Neural cell (in vitro differentiated cells): Measurements from ENCODE around the gene ATAD1. TPM values are rescaled to one million over a fixed set of nuclear protein-coding genes. Genes with fewer than 3 reads are reported as not detected.

ENCODE experiments used
- H2AFZ ChIP-seq: fragments of 200-600, 300-800 bp; sonication (generic), shearing (Covaris generic); 2 replicates; pipeline ENCODE4 v1.6.0; 2014; ENCODE audit warnings: low read depth, mild to moderate bottlenecking, antibody characterized with exemption, low read length, moderate library complexity
- H3F3A ChIP-seq: fragments of 200-600 bp; shearing (Covaris generic); 2 replicates; pipeline ENCODE4 v1.6.1; 2016; ENCODE audit warnings: mild to moderate bottlenecking, moderate library complexity, mixed read lengths, antibody characterized with exemption, low read length; ENCODE audit not compliant: insufficient read depth, poor library complexity, severe bottlenecking
- H3K27ac ChIP-seq: fragments of 200-600, 300-800 bp; sonication (generic), shearing (Covaris generic); 2 replicates; pipeline ENCODE4 v1.5.1; 2014; ENCODE audit warnings: mild to moderate bottlenecking, low read length, moderate library complexity
- H3K27me3 ChIP-seq: fragments of 300-800, 200-600 bp; sonication (generic), shearing (Covaris generic); 2 replicates; pipeline ENCODE4 v1.6.0; 2014; ENCODE audit warnings: mild to moderate bottlenecking, low read depth, low read length, moderate library complexity; ENCODE audit not compliant: insufficient read depth
- H3K36me3 ChIP-seq: fragments of 300-800, 200-600 bp; sonication (generic), shearing (Covaris generic); 2 replicates; pipeline ENCODE4 v1.5.1; 2014; ENCODE audit warnings: mild to moderate bottlenecking, antibody characterized with exemption, low read length, moderate library complexity; ENCODE audit not compliant: insufficient read depth
- H3K4me2 ChIP-seq: fragments of 300-800, 200-600 bp; sonication (generic), shearing (Covaris generic); 2 replicates; pipeline ENCODE4 v1.6.0; 2014; ENCODE audit warnings: mild to moderate bottlenecking, low read length
- H3K4me3 ChIP-seq: fragments of 300-800, 200-600 bp; sonication (generic), shearing (Covaris generic); 2 replicates; pipeline ENCODE4 v1.5.1; 2014; ENCODE audit warnings: mild to moderate bottlenecking, low read length, moderate library complexity
- H3K79me2 ChIP-seq: fragments of 200-600 bp; shearing (Covaris generic); replicated peaks from 2 replicates; pipeline ENCODE4 v1.6.0; 2014; ENCODE audit warnings: mild to moderate bottlenecking, low read length, moderate library complexity; ENCODE audit not compliant: insufficient read depth
- H3K9ac ChIP-seq: fragments of 300-800, 200-600 bp; sonication (generic), shearing (Covaris generic); 2 replicates; pipeline ENCODE4 v1.6.1; 2016; ENCODE audit warnings: mild to moderate bottlenecking, low read length, mixed read lengths
- H3K9me2 ChIP-seq: fragments of 200-600 bp; shearing (Covaris generic); 2 replicates; pipeline ENCODE4 v1.6.1; 2016; ENCODE audit warnings: mild to moderate bottlenecking, low read length, mixed read lengths; ENCODE audit not compliant: insufficient read depth
- H3K9me3 ChIP-seq: fragments of 200-600, 300-800 bp; sonication (generic), shearing (Covaris generic); 2 replicates; pipeline ENCODE4 v1.6.1; 2016; ENCODE audit warnings: mild to moderate bottlenecking, mixed run types, low read length, moderate library complexity, mixed read lengths
- H4K20me1 ChIP-seq: fragments of 200-600 bp; shearing (Covaris generic); 2 replicates; pipeline ENCODE4 v1.6.1; 2016; ENCODE audit warnings: mild to moderate bottlenecking, mixed run types; ENCODE audit not compliant: insufficient read depth
- EP300 ChIP-seq: fragments of 450-650 bp; conservative IDR thresholded peaks from 2 replicates; pipeline ENCODE4 v1.6.1; 2014; ENCODE audit warnings: antibody characterized with exemption, mild to moderate bottlenecking, moderate library complexity; ENCODE audit not compliant: poor library complexity, severe bottlenecking
- EZH2 ChIP-seq: fragments of 200-600, 300-800 bp; shearing (Covaris generic), sonication (generic); IDR thresholded peaks from 2 replicates; pipeline ENCODE4 v1.6.1; 2014; ENCODE audit warnings: antibody characterized with exemption, low read length, borderline replicate concordance, mild to moderate bottlenecking; ENCODE audit not compliant: insufficient read depth, poor library complexity, severe bottlenecking
- MXI1 ChIP-seq: fragments of 450-650 bp; conservative IDR thresholded peaks from 2 replicates; pipeline ENCODE4 v1.6.1; 2014; ENCODE audit warnings: antibody characterized with exemption, mild to moderate bottlenecking; ENCODE audit not compliant: poor library complexity, severe bottlenecking
- POLR2AphosphoS5 ChIP-seq: IDR thresholded peaks from 2 replicates; pipeline ENCODE4 v1.6.1; 2012
- RAD21 ChIP-seq: fragments of 450-650 bp; conservative IDR thresholded peaks from 2 replicates; pipeline ENCODE4 v1.6.1; 2014; ENCODE audit warnings: antibody characterized with exemption, mild to moderate bottlenecking, moderate library complexity
- SMC3 ChIP-seq: fragments of 450-650 bp; conservative IDR thresholded peaks from 2 replicates; pipeline ENCODE4 v1.6.1; 2014; ENCODE audit warnings: antibody characterized with exemption, mild to moderate bottlenecking, moderate library complexity; ENCODE audit not compliant: poor library complexity
- TAF1 ChIP-seq: IDR thresholded peaks from 2 replicates; pipeline ENCODE4 v1.6.1; 2012; ENCODE audit warnings: low read depth
- polyA plus RNA-seq: library from polyadenylated mRNA; depleted of rRNA; stranded (reverse); fragments of >200 nt; gene quantifications from 2 replicates; pipeline ENCODE4 v1.2.3, GENCODE V29; 2014
- TF ChIP-seq, protein P1 (sequence below): IDR thresholded peaks from 2 replicates; pipeline ENCODE4 v1.6.1; 2012; ENCODE audit warnings: borderline replicate concordance
- TF ChIP-seq, protein P2 (sequence below): fragments of 450-650 bp; IDR thresholded peaks from 2 replicates; pipeline ENCODE4 v1.5.1; 2014; ENCODE audit warnings: antibody characterized with exemption, mild to moderate bottlenecking, moderate library complexity; ENCODE audit not compliant: poor library complexity, severe bottlenecking

Gene ATAD1
- polyA plus RNA-seq, 1 donor from 2014 or later = 165 TPM

DNA sequence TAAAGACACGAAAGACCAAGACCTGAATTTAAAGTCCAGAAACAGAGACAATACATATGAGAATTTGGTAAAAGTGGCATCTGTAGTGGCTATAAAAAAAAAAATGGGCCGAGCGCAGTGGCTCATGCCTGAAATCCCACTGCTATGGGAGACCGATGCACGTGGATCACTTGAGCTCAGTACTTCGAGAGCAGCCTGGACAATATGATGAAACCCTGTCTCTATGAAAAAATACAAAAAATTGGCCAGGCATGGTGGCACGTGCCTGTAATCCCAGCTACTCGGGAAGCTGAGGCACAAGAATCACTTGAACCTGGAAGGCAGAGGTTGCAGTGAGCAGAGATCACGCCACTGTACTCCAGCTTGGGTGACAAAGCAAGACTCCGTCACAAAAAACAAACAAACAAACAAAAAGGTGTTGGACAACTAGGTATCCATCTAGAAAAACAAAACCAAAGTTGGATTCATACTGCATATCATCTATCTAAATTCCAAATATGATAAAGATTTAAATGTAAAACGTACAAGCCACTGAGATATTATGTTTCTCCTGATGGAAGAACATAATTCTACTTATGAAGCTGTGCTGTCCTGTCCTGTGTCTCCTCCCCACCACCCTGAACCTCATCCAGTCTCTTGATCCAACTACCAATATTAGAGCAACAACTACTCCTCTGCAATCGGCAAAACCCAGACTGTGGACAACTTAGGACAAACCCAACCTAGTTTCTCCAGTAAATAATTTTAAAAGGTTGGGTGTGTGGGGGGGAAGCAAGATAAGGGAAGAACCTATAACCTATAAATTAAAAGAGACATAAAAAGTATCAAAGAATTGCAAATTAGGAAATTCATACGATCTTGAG, 53.7 kb downstream of the ATAD1 start:
- TF ChIP-seq, protein P1, sequence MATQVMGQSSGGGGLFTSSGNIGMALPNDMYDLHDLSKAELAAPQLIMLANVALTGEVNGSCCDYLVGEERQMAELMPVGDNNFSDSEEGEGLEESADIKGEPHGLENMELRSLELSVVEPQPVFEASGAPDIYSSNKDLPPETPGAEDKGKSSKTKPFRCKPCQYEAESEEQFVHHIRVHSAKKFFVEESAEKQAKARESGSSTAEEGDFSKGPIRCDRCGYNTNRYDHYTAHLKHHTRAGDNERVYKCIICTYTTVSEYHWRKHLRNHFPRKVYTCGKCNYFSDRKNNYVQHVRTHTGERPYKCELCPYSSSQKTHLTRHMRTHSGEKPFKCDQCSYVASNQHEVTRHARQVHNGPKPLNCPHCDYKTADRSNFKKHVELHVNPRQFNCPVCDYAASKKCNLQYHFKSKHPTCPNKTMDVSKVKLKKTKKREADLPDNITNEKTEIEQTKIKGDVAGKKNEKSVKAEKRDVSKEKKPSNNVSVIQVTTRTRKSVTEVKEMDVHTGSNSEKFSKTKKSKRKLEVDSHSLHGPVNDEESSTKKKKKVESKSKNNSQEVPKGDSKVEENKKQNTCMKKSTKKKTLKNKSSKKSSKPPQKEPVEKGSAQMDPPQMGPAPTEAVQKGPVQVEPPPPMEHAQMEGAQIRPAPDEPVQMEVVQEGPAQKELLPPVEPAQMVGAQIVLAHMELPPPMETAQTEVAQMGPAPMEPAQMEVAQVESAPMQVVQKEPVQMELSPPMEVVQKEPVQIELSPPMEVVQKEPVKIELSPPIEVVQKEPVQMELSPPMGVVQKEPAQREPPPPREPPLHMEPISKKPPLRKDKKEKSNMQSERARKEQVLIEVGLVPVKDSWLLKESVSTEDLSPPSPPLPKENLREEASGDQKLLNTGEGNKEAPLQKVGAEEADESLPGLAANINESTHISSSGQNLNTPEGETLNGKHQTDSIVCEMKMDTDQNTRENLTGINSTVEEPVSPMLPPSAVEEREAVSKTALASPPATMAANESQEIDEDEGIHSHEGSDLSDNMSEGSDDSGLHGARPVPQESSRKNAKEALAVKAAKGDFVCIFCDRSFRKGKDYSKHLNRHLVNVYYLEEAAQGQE = no peak
- TF ChIP-seq EZH2 = no peak
- TF ChIP-seq RAD21 = no peak
- no peak for TF ChIP-seq TAF1
- no peak for TF ChIP-seq SMC3
- no peak for TF ChIP-seq POLR2AphosphoS5
- TF ChIP-seq EP300 = no peak
- no peak for TF ChIP-seq MXI1
- TF ChIP-seq, protein P2, sequence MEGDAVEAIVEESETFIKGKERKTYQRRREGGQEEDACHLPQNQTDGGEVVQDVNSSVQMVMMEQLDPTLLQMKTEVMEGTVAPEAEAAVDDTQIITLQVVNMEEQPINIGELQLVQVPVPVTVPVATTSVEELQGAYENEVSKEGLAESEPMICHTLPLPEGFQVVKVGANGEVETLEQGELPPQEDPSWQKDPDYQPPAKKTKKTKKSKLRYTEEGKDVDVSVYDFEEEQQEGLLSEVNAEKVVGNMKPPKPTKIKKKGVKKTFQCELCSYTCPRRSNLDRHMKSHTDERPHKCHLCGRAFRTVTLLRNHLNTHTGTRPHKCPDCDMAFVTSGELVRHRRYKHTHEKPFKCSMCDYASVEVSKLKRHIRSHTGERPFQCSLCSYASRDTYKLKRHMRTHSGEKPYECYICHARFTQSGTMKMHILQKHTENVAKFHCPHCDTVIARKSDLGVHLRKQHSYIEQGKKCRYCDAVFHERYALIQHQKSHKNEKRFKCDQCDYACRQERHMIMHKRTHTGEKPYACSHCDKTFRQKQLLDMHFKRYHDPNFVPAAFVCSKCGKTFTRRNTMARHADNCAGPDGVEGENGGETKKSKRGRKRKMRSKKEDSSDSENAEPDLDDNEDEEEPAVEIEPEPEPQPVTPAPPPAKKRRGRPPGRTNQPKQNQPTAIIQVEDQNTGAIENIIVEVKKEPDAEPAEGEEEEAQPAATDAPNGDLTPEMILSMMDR = no peak
- no peaks in the 10 kb centered on the region for H3K9me2 ChIP-seq
- no peak overlapping the region for H2AFZ ChIP-seq
- H3K27ac ChIP-seq = no peak overlapping the region
- no peaks in the 10 kb centered on the region for H4K20me1 ChIP-seq
- H3F3A ChIP-seq = no peaks in the 10 kb centered on the region
- H3K9ac ChIP-seq = no peak overlapping the region
- H3K9me3 ChIP-seq = no peaks in the 10 kb centered on the region
- H3K79me2 ChIP-seq = no peaks in the 10 kb centered on the region
- no peak overlapping the region for H3K4me3 ChIP-seq
- H3K36me3 ChIP-seq = peaks cover 12% of the 10 kb centered on the region
- no peak overlapping the region for H3K4me2 ChIP-seq
- no peaks in the 10 kb centered on the region for H3K27me3 ChIP-seq

DNA sequence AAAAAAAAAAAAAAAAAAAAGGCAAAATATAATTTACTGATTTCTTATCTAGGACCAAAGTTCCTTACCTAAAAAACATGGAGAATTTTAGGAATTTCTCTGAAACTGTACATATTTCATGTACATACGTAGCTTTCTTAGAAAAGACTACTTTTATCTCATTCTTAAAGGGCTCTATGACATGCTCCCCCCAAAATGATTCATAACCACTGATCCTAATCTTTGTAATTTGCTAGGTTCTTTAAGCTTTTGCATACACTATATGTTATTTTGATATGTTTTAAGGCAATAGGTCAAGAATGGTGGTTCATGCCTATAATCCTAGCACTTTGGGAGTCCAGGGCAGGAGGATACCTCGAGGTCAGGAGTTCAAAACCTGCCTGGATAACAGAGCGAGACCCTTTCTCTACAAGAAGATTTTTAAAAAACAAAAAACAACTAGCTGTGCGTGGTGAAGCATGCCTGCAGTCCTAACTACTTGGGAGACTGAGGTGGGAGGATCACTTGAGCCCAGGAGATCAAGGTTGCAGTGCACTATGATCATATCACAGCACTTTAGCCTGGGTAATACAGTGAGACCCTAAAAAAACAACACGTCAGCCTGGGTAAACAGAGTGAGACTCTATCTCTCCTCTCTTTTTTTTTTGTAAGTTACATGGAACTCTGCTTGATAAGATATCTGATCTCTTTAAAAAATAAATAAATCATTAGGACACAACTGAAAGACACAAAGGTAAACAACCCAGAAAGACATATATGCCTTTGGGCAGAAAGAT, 54.8 kb downstream of the ATAD1 start:
- no peaks in the 10 kb centered on the region for H3K9me3 ChIP-seq
- no peak overlapping the region for H3K4me3 ChIP-seq
- no peaks in the 10 kb centered on the region for H4K20me1 ChIP-seq
- TF ChIP-seq EZH2 (no peak), RAD21 (no peak), SMC3 (no peak)
- TF ChIP-seq, protein P2 = no peak
- H3K36me3 ChIP-seq = peaks cover 12% of the 10 kb centered on the region
- no peaks in the 10 kb centered on the region for H3K9me2 ChIP-seq
- no peaks in the 10 kb centered on the region for H3F3A ChIP-seq
- no peak overlapping the region for H3K27ac ChIP-seq
- H3K9ac ChIP-seq = no peak overlapping the region
- no peak overlapping the region for H3K4me2 ChIP-seq
- H3K79me2 ChIP-seq = no peaks in the 10 kb centered on the region
- no peaks in the 10 kb centered on the region for H3K27me3 ChIP-seq
- H2AFZ ChIP-seq = no peak overlapping the region
